Stimulated activated CD8-positive, alpha-beta memory T cell treated with anti-CD3 and anti-CD28 coated beads, Interleukin-15, amount 100 ng/mL, for 1 hour (primary cell): Measurements from ENCODE around the gene CDK5RAP2.
"Not testable (repeated sequence)": the region's sequence is repeated elsewhere in the genome, so short reads cannot be mapped to it uniquely, and the experiment has no call there.

Experiments used
- DNase-seq: peaks from one replicate; pipeline ENCODE4 v3.0.0-alpha.2; 2020; ENCODE audit warnings: low read depth

Gene CDK5RAP2

GRCh38 chr9:120513825-120514396 is 66.1 kb downstream of the CDK5RAP2 start:
- no peak for DNase-seq

DNA sequence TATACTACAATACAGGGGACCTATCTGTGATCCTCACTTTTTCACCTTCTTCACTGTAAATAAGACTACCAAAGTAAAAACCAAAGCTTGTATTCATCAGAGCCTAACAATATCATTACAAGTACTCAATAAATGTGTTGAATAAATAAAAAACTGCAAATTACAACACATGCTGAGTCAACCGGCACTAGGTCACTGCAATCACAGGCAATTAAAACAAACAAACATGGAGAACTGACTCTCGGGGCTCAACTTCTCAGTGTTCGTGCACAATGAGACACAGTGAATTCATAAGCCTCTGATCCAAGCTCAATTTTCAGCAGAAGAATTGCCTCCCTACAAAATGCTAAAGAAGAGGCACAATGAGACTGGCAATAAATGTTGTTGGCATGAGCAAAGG is 69.2 kb downstream of the CDK5RAP2 start:
- no peak for DNase-seq

GRCh38 chr9:120507936-120508510 is 71.9 kb downstream of the CDK5RAP2 start:
- DNase-seq = no peak

GRCh38 chr9:120505186-120505585 is 74.8 kb downstream of the CDK5RAP2 start:
- DNase-seq = no peak

- DNase-seq = no peak
These were observed 79.2 kb downstream of the CDK5RAP2 start for GRCh38 chr9:120500733-120501132.

DNA sequence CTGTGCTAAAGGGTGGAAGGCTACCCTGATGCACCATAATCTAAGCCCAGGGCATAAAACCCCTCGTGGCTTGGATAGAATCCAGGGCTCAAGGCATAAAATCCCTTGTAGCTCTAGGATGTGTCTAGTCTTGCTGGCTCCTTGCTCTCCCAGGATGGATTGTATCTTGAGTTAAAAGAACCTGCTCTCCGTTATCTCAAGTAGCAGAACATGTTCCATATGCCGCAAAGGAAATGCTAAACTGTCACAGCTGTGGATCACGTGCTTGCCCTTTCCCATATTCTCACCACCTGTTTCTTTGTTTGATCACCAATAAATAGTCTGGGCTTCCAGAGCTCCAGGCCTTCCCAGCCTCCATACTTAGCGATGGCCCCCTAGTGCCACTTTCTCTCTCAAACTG is 82.1 kb downstream of the CDK5RAP2 start:
- not testable (repeated sequence) for DNase-seq

- not testable (repeated sequence) for DNase-seq
These were observed 83.5 kb downstream of the CDK5RAP2 start for GRCh38 chr9:120496438-120496837.

- no peak for DNase-seq
These were observed 88.9 kb downstream of the CDK5RAP2 start for GRCh38 chr9:120490888-120491595.

DNA sequence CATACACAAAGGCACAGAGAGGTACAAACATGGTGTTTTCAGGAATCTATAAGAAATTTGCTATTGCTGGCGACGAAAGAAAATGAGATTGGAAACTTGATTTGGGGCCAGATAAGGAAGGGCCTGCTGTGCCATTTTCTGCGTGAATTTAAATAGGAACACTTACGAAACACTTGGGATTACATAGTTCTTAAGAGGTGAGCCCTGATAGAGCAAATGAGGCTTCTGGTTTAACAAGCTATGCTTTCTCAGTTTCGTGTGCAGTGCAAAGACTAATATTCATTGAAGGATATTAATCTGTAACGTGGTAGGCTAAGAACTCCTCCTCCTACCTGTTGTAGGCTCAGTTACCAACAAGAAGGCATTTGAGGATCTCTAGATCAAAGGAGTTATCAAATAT is 93.1 kb downstream of the CDK5RAP2 start:
- DNase-seq = no peak

- no peak for DNase-seq
These were observed 93.6 kb downstream of the CDK5RAP2 start for GRCh38 chr9:120486347-120486746.

DNA sequence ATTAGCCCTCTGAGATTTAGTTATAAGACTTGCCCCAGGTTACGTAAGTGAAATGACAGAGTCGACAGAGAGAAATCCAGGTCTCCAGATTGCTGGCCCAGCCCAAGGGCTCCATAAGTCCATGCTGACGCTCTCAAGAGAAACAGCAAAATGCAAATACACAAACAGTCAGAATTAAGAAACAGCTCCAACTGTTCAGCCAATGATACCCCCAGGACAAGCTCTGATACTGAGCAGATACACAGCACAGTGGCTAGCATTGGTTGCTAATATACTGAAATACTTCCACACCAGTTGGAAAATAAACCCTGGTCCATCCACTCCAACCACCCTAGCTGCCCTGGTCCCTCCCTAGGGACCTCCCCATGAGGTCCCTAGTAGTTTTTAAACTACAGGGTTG is 94.2 kb downstream of the CDK5RAP2 start:
- DNase-seq = no peak

DNA sequence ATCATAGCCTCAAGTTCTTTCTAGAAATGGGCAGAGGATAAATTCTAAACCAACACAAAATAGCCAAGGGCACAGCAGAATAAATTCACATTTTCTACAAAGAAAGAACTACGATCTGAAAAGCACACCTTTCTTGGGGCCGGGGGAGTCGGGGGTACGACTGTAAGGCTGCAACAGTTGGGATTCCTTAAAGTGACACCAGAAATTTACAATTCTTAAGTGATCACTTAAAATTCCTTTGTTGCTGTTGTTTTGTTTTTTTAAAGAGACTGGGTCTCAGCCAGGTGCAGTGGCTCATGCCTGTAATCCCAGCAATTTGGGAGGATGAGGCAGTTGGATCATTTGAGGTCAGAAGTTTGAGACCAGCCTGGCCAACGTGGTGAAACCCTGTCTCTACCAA is 95.8 kb downstream of the CDK5RAP2 start:
- DNase-seq = no peak

GRCh38 chr9:120482424-120483186 is 97.4 kb downstream of the CDK5RAP2 start:
- no peak for DNase-seq

DNA sequence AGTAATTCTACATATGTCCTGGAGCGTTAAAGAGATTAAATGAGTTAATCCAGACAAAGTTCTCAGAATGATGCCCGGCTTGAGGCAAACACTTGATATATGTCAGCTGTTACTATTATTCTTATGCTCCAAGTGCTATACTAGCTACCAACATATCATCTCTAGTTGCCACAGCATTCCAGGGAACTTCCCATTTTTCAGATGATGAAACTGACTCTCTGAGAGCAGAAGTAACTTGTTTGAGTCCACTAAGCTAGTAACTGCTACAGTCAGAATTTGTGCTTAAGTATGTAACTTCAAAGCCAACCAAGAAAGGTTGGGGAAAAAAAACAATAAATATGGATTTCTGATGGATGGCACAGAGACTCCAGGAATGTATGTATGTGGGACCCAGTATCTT is 98.1 kb downstream of the CDK5RAP2 start:
- DNase-seq = no peak

- no peak for DNase-seq
These were observed 98.7 kb downstream of the CDK5RAP2 start for GRCh38 chr9:120481248-120481647.

DNA sequence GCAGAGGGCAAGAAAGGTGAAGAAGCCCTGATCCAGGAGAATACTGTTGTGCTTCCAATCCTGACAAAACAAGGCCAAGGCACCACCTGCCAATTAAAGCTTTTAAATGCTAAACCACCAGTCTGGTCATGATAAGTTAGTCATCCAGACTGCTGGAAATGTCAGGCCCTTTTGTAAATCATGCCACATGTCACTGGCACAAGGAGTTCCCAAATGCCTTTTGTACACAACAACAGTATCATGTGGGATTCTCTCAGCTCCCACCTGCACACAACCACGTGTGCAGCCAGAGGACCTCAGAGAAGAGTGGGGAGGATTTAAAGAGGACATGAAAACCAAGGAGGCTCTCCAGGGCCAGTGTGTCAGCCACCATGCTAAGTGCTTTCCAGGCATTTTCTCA is 99.3 kb downstream of the CDK5RAP2 start:
- DNase-seq = no peak

- DNase-seq = no peak
These were observed 101.8 kb downstream of the CDK5RAP2 start for GRCh38 chr9:120478208-120478607.

DNA sequence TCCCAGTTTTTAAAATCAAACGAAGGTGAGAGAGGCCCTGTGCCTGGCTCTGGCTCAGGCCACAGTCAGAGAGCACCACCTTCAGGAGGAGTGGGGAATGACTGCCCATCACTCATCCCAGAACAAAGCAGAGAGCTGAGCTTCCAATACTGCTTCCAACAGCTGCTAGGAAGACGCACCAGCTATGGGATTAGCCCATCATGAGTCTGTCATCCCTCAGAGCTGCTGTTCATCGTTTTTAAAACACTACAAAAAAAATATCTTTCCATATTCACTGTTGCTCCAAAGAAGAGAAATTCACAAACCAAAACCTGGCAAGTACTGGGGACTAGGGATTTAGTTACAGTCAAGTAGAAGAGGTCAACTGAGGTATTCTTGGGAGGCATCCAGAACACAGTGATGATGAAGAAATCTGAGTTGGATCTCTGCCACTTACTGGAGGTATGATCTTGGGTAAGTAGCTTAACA is 102.4 kb downstream of the CDK5RAP2 start:
- no peak for DNase-seq

DNA sequence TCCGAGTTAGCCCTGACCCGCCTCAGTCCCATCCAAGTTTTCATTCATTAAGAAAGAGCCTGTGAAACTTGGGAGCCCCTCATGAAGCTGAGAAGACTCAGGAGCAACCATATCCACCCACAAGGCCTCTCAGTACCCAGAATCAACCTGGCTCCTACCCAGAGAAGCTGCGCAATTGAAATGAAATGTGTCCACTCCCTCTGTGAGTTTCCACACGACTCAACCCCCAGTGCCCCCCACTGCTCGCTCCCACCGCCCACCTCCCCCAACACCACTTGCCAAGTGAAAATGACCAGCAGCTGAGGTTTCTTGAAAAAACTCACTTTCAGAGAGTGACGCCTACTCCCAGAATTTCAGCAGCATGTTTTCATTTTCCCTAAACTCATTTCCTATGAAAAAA is 104.6 kb downstream of the CDK5RAP2 start:
- no peak for DNase-seq

DNA sequence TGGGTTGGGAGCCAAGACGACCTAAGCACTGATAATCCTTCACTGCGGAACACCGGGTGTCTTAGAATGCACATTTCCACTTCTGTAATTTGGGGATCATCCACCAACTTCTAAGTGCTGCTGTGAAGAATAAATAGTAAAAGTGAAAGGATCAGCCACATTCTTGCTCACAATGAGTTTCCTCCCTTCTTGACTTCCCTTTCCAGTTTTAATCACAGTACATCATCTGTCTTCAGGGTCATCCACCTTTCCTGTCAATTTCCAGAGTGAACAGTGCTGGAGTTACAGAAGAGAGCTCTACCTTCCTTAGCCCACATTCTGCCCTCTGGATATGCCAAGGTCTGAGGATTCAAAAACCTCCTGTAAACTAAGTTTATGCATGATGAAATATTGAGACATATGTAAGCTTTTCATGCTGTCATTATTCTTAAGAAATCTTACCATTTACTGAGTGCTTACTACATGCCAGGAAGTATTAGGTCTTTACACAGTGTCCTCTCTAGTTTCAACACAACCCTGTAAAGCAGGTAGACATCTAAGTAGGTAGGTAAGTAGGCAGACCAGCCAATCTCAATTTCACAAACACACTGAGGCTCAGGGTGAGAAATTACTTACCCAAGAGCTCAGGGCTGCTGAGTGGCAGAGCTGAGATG is 105.2 kb downstream of the CDK5RAP2 start:
- no peak for DNase-seq

- DNase-seq = no peak
These were observed 106.4 kb downstream of the CDK5RAP2 start for GRCh38 chr9:120473608-120474007.

- no peak for DNase-seq
These were observed 114.1 kb downstream of the CDK5RAP2 start for GRCh38 chr9:120465685-120466407.
